NCI-H187 (cell line): Measurements from ENCODE around the gene ABCD1.

ENCODE experiments used
- DNase-seq, 2 experiments: peaks; one replicate each; lab custom pipeline; 2025; lab: John Stamatoyannopoulos, UW

Gene ABCD1

DNA sequence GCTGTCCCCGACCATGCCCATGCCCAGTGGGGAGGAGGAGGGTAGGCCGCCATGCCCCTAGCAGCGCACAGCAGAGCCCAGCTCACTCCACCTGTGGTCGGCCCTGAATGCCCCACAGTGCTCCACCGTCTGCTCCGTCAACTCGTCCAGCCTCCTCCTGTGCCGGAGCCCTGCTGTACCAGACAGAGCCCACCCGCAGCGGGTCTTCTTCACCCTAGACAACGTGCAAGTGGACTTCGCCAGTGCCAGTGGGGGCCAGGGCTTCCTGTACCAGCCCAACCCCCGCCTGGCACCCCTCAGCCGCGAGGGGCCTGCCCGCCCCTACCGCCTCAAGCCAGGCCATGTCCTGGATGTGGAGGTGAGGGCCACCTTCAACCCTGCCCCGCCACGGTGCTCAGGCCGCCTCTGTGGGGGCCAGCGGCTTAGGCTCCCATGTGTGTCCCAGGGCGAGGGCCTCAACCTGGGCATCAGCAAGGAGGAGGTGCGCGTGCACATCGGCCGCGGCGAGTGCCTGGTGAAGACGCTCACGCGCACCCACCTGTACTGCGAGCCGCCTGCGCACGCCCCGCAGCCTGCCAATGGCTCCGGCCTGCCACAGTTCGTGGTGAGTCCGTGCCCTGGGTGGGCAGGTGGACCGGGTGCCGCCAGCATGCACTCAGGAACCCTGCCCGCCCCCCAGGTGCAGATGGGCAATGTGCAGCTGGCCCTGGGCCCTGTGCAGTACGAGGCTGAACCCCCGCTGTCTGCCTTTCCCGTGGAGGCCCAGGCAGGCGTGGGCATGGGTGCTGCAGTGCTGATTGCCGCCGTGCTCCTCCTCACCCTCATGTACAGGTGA is 49.3 kb downstream of the ABCD1 start:
- DNase-seq: no peak

DNA sequence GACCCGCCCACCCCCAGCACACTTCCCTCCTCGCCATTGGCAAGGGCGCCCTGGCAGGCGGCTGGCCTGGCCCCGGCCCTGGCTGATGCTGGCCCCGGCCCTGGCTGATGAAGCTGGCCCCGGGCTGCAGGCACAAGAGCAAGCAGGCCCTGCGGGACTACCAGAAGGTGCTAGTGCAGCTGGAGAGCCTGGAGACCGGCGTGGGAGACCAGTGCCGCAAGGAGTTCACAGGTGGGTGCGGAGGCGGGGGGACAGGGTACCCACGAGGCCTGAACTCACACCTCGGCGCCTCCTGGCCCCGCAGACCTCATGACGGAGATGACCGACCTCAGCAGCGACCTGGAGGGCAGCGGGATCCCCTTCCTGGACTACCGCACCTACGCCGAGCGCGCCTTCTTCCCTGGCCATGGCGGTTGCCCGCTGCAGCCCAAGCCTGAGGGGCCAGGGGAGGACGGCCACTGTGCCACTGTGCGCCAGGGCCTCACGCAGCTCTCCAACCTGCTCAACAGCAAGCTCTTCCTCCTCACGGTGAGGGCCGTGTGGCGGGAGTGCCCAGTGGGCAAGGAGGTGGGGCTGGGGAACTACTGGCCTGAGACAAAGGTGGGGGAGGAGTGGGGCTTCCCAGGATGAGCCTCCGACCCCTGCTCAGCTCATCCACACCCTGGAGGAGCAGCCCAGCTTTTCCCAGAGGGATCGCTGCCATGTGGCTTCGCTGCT is 50.1 kb downstream of the ABCD1 start:
- no peak for DNase-seq

DNA sequence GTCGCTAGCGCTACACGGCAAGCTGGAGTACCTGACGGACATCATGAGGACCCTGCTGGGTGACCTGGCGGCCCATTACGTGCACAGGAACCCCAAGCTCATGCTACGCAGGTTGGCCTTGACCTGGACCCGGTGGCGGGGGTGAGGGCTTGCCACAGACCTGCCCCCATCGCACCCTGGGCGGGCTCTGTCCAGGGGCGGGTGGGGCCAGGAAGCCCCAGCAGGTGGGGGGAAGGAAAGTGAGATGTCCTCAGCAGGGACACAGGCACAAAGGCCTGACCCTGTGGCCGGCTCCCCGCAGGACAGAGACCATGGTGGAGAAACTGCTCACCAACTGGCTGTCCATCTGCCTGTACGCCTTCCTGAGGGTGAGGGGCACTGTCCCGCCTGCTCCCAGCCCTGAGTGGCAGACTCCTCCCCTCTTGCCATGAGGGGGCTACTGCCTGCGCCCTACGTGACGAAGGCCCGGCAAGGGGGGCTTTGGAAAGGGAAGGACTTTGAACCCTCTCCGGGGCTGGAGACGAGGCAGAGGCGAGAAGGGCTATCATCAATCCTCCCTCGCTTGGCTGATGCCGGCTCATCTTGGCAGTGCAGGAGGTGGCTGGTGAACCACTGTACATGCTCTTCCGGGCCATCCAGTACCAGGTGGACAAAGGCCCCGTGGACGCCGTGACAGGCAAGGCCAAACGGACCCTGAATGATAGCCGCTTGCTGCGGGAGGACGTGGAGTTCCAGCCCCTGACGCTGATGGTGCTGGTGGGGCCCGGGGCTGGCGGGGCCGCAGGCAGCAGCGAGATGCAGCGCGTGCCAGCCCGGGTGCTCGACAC is 50.9 kb downstream of the ABCD1 start:
- no peak for DNase-seq

DNA sequence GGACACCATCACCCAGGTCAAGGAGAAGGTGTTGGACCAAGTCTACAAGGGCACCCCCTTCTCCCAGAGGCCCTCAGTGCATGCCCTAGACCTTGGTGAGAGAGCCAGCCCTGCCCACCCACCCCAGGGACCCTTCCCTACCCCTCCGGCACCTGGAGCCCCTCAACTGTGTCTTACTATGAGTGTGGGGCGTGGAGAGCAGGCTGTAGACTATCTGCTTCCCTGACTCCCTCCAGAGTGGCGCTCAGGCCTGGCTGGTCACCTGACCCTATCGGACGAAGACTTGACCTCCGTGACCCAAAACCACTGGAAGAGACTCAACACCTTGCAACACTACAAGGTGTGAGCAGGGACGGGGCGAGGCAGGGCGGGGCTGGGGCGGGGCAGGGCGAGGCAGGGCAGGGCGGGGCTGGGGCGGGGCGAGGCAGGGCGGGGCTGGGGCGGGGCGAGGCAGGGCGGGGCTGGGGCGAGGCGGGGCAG is 51.5 kb downstream of the ABCD1 start:
- DNase-seq: no peak

DNA sequence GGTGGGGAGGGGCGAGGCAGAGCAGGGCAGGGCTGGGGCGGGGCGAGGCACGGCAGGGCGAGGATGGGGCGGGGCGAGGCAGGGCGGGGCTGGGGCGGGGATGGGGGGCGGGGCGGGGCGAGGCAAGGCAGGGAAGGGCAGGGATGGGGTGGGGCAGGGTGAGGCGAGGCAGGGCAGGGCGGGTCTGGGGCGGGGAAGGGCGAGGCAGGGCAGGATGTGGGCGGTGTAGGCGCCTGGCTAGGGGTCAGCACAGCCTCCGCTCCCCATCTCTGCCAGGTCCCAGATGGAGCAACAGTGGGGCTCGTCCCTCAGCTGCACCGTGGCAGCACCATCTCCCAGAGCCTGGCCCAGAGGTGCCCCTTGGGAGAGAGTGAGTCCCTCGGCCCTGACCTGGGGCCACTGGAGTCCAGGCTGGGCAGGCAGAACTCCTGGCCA is 52.0 kb downstream of the ABCD1 start:
- DNase-seq: no peak

DNA sequence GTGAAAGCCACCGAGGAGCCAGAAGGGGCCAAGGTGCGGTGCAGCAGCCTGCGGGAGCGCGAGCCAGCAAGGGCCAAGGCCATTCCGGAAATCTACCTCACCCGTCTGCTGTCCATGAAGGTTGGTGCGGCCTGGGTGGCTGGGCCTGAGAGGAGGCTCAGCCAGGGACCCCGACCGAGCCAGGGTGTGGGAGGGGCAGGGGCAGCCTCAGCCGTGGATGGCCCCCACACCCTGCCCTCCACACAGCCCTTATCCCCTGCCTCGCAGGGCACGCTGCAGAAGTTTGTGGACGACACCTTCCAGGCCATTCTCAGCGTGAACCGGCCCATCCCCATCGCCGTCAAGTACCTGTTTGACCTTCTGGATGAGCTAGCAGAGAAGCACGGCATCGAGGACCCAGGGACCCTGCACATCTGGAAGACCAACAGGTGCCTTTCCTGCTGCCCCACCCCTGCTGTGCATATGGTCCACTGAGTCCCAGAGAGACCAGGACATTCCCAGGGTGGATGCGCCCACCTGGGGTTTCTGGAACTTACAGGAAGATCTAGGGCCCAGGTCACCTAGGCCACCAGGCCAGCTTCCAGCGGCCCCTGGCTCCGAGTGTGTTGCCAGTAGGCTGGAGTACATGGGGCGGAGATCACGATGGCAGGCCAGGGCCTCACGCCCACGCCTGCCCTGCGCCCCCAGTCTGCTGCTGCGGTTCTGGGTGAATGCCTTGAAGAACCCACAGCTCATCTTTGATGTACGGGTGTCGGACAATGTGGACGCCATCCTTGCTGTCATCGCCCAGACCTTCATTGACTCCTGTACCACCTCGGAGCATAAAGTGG is 52.8 kb downstream of the ABCD1 start:
- no peak for DNase-seq

DNA sequence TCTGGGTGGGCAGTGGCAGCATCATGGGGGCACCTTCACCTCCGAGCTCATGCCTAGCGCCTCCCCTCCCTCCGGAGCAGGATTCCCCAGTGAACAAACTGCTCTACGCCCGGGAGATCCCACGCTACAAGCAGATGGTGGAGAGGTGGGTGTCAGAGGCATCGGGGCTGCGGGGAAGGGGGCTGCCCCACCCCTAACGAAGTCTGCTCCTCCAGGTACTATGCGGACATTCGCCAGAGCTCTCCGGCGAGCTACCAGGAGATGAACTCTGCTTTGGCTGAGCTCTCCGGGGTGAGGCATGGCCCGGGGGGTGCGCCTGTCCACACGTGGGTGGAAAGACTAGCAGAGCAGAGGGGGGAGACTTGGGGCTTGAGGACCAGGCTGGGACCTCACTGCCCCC is 53.5 kb downstream of the ABCD1 start:
- DNase-seq: no peak

DNA sequence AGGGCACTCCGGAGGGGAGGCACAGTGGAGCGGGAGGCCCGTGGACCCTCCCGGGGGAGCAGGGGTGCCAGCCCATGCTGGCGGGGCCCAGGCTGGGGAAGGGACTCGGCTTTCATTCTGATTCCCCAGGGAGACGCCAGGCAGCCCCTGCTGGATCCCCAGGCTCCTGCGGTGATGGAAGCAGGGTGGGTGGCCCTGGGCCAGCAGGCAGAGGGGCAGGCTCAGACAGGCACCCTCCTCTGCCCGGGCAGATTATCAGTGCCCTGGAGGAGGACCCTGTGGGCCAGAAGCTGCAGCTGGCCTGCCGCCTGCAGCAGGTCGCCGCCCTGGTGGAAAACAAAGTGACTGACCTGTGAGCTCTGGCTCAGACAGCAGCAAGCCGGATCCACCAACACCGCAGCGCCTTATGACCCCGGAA is 54.0 kb downstream of the ABCD1 start:
- DNase-seq: no peak

DNA sequence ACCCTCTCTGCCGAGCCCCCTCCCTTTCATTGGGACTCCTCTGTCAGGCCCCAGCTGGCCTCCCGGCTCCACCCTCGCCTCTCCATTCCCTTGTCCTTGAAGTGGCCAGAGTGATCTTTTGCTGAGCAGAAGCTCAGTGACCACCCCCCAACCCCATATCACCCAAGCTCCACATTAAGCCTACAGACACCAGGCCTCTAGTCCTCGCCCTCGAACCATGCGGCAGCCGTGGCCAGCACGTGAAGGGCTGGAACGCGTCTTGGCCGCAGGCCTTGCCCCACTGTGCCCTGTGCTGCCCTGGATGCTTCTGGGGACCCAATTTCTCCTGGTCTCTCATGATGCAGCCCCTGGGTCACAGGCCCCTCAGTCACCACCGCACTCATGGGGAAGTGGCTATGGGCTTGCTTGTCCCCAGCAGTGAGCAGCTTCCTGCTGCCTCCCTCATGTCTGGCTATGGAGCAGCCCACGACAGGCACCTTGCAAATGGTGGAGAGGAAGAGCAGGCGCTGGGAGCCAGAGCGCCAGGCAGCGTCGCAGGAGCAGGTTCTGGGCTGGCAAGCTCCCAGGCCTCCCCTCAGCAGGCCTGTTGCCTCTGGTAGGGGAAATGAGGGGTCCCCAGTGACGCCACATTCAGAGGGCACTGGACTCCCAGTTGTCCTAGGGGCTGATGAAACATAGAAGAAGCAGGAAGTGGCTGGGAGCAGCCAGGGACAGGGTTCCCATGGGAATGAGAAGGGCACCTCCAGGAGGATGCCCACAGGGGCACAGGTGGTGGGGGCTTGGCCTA is 55.4 kb downstream of the ABCD1 start:
- DNase-seq: no peak

DNA sequence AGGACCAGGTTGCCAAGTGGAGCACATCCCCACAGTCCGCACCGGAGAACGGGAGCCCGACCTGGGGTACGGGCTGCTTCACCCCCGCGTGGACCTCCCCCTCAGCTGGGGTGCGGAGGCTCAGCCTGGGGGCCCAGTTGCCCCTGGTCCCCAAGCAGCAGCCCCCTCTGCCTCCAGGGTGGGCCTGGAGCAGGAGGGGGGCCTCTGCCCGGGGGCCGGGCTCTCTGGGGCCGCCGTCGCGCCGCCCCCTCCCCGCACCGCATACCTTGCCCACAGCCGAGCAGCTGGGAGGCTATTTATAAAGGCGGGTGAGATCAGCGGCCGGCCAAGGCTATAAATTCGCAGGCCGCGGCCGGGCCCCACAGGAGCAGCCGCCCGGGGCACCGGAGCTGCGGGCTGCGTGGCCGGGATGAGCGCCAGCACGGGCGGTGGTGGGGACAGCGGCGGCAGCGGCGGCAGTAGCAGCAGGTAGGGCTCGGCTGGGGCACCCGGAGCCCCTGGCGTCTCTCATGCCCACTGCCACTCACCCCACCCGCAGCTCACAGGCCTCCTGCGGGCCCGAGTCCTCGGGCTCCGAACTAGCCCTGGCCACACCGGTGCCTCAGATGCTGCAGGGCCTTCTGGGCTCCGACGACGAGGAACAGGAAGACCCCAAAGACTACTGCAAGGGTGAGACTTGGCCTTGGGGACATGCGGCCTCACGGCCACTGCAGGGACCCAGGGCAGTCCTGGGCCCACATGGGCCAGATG is 56.2 kb downstream of the ABCD1 start, which contains the start of gene SRPK3:
Gene SRPK3, plus strand, starts transcription at position 364 of the 750 bp plus-strand sequence. Its CDS starts 46 bp downstream, at position 410.
- DNase-seq: no peak

DNA sequence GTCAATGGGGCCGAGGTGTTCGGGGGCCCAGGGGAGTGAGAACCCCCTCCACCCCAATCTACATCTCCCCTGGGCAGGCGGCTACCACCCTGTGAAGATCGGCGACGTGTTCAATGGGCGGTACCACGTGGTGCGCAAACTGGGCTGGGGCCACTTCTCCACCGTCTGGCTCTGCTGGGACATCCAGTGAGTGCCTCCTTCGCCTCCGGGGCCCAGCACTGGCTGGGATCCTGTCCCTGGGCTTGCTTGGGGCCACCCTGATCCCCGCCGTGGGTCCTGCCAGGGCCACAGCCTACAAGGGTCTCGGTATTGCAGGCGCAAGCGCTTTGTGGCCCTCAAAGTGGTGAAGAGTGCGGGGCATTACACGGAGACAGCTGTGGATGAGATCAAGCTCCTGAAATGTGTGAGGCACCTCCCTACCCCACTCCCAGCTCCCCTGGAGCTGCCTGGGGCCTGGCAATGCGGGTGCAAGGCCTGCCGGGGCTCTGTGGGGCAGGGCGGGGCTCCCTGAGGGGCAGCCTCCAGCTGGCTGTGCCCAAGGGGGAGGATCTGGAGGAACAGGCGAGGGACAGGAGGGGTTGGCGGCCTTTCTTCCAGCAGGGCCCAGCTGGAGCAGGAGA is 56.9 kb downstream of the ABCD1 start:
- no peak for DNase-seq

DNA sequence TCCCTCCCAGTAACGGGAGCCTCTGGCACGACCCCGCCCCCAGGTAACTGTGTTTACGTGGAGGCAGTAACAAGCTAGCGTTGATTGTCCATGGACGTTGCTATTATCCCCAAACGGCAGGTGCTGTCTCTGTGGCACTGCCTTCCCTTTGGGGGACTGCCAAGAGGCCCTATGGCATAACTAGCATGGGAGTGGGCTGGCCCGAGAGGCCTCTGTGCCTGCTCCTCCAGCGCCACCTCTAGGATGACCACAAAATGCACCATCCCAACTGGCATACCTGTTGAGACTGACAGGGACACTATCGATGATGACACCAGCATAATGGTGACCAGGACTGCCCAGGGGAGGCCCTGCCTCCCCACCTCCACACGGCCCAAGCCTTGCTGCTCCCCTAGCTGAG is 57.7 kb downstream of the ABCD1 start:
- DNase-seq: peak in 1 of 2 experiments; percentile 6

DNA sequence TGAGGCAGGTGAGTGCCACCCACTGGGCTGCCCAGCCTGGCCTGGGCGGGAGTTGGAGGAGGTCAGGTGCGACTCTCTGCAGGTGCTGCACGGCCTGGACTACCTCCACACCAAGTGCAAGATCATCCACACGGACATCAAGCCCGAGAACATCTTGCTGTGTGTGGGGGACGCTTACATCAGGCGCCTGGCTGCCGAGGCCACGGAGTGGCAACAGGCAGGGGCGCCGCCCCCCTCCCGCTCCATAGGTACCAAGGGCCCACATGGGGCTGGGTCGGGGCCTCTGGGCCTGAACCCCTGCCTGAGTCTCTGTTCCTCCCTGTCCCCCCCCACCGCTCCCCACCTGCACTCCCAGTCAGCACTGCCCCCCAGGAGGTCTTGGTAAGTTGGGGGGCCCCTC is 58.2 kb downstream of the ABCD1 start:
- DNase-seq: no peak

DNA sequence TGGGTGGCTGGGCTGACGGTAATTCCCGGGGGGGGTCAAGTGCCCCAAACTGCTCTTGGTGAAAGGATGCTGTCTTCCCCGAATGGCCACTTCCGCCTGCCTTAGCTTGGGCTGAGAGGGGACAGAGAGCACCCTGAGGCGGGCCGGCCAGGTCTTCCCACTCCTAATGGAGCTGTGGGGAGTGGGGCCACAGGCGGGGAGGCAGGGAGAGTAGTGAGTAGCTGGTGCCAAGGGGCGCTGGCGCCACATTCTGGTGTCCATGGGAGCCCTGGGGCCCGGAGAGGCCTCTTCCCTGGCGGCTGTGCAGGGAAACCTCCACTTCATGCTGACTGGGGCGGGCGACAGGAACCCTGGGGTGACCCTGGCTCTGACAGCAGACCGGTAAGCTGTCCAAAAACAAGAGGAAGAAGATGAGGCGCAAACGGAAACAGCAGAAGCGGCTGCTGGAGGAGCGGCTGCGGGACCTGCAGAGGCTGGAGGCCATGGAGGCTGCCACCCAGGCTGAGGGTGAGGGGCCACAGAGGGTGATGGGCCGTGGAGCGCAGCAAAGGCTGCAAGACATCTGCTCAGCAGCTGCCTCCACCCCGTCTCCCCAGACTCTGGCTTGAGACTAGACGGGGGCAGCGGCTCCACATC is 58.8 kb downstream of the ABCD1 start:
- DNase-seq: no peak

DNA sequence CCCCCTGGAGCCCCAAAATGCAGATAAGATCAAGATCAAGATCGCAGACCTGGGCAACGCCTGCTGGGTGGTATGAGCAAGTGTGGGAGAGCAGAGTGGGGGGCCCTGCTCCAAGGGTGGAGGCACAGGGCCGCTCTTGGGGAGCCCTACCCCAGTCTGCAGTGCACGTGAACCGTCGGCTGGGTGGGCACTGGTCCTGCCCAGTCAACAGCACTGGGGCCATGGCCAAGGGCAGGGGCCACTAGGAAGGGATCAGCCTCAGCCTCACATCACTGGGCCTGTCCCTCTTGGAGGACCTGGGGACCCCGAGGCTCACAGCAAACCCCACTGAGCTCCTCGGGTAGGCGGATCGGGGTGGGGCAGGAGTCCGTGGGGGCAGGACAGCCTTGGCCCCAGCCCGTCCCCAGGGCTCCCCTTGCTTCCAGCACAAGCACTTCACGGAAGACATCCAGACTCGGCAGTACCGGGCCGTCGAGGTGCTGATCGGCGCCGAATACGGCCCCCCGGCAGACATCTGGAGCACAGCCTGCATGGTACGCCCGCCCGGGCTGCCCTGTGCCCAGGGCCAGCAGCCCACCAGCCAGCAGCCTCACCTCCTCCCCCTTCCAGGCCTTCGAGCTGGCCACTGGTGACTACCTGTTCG is 59.8 kb downstream of the ABCD1 start:
- DNase-seq: no peak

DNA sequence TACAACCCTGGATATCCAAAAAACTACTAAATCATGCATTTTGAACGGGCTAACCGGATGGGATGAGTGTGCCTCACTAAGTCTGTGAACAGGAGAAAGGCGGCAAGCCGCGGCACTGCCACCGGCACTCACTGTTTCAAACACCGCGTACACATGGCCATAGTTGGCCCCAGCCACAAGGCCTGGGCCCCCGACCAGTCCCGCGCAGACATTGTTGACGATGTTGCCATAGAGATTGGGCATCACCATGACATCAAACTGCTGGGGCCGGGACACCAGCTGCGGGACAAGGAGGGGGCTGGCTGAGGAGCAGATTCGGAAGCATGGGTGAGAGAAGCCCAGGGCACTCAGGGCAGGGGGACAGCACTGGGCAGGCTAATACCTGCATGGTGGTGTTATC is 62.0 kb downstream of the ABCD1 start:
- no peak for DNase-seq

DNA sequence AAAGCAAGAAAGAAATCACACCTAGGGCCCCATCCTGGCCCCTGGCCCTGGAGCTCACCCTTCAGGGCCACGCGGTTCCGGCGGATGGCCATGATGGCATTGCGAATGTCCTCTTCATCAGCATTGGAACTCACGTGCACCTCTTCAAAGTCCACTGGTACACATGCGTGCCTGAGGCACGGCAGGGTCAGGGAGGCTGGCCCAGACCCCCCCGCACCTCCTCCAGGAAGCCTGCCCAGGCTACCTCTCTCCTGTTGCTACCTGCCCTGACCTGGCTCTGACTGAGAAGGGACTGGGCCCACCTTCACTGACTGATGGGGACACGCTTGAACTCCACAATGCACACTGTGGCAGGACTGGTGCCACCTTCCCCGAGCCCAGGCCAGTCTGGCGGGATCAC is 65.0 kb downstream of the ABCD1 start:
- DNase-seq: no peak

DNA sequence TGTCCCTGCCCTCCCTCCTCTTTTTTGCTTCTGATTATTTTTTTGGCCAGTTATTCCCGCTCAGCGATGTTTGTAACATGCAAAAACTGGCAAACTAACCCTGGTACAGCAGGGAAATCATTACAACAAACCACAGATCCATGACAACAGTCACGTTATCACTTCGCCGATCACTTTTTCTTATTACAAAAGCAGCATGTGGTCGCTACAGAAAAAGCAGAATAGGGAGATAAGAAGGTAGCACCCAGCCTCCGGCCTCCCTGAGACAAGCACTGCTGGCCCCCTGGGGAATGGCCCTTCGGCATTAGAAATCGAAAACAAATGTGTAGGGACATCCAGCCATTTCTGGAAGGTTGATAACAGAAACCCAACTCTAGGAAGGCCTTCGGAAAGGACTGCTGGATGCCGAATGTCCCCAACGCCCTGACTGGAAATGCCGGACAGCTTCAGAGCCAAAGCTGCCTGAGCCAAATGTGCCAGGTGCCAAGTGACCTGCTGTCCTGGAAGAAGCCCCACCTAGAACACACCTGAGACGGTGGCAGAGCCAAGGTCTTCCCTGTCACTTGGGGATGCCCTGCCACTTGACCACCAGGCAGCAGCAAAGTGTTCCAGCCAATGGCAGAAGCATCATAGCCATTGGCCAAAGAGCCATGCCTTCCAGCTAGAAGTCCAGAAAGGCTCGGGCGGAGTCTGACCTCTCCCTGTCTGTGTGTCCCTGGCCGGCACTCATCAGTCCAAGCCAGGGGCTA is 66.6 kb downstream of the ABCD1 start:
- DNase-seq: no peak
